ENCODE results near the gene SHISA7. TPM values are rescaled to one million over a fixed set of nuclear protein-coding genes. Genes with fewer than 3 reads are reported as not detected.
A peak's percentile ranks its signal among the peaks of the same experiment; 100 is the strongest.

The SHISA7 gene
- polyA plus RNA-seq, 1 of the 3 experiments (the other 2 are of a cell fraction), result 0.02 TPM

DNA sequence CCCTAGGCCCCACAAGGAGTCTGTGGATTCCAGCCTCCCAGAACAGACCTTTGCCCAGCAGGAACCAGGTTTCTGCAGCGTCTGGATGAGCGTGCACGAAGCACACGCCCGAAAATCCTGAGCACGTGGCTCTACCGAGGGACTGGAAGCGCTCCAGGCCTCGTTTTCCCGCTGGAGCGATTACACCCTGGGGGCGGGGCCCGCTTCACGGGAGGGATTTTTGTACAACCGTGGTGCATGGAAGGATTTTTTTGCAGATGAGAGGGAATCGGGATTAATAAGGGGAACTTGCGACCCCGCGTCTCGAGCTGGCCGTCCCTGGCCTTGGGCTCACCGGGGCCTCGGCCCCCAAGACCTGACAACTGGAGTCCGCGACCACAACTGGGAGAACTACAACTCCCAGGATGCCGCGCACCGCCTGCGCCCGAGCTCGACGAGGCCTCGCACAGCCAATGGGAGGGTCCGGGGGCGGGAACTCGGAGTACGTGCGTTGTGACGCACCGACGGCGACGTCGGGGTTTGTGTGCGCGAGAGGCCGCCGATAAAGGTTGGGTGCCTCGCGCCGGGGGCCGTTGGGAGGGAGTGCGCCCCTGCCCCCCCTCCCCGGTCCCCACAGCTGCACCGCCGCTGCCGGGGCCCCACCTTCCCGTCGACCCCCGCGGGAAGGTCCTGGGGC, 33.1 kb upstream of the SHISA7 start, which contains the start of gene ZNF628:
ZNF628 (plus strand) TSS at position 518 of the 676 bp plus-strand sequence. CDS start 3,294 bp downstream, outside the sequence.
- H3K27me3 ChIP-seq (ENCODE audit: insufficient read depth), result no peaks in the 10 kb centered on the region
- H2AFZ ChIP-seq (ENCODE audit: low read depth), result peak within 1 kb of the TSS; percentile 89
- peaks cover 0 to under 1% of the 10 kb centered on the region in 2 experiments for H3K36me3 ChIP-seq (replicated peaks in 1 of 2; ENCODE audit: control insufficient read depth in 1 of 2, insufficient read depth in 2 of 2, low read length in 1 of 2)
- no peaks in the 10 kb centered on the region for H3K9me3 ChIP-seq
- peaks cover 11 to 16% of the 10 kb centered on the region in 2 experiments; a peak in 2 of 4 replicates for H3K4me1 ChIP-seq (ENCODE audit: control insufficient read depth in 1 of 2, insufficient read depth in 2 of 2, low read depth in 1 of 2, low read length in 1 of 2)
- peaks cover 11% of the 10 kb centered on the region for H3F3A ChIP-seq (replicated peaks; ENCODE audit: insufficient read depth)
- DNase-seq, result peak; percentile 96
- no peaks in the 10 kb centered on the region for H4K20me1 ChIP-seq (ENCODE audit: insufficient read depth)
- 9% methylated on average over 10 of the region's 61 CpGs for WGBS (ENCODE audit: low lambda C conversion rate)
- CTCF ChIA-PET, result interaction anchor here (0.6 to 7.8 kb wide), 13 partner anchors 9 to 335 kb away, joined by 3 to 46 read pairs (median 4); partner anchors contain the start of genes NAT14 and ZNF524
- H3K4me3 ChIP-seq (ENCODE audit: low read depth in 2 of 2, low read length in 1 of 2), result peak within 1 kb of the TSS; percentile 56 to 79
- peak within 1 kb of the TSS; percentile 91 for H3K4me2 ChIP-seq
- H3K9ac ChIP-seq, result peak within 1 kb of the TSS; percentile 59
- peak within 1 kb of the TSS; percentile 64 to 91 for H3K27ac ChIP-seq (ENCODE audit: low read depth in 2 of 2, low read length in 1 of 2)
- H3K79me2 ChIP-seq (ENCODE audit: insufficient read depth), result peaks cover 31% of the 10 kb centered on the region
- H3K9me2 ChIP-seq, result no peaks in the 10 kb centered on the region
- POLR2A ChIA-PET, result interaction anchor here (0.6 to 2.0 kb wide), 13 partner anchors 9 to 248 kb away, joined by 3 to 15 read pairs (median 4); partner anchors contain the start of genes FIZ1, ISOC2, NAT14 and TMEM238
- no peak; a peak in 1 of 4 replicates for TF ChIP-seq EP300 (IDR thresholded peaks at IDR 0.05; ENCODE audit: borderline replicate concordance in 1 of 2, low read depth in 1 of 2, low read length in 1 of 2)
- TF ChIP-seq GABPA (IDR thresholded peaks at IDR 0.05; ENCODE audit: low read depth), result peak; percentile 43; the same call in 1 of the 2 replicates
- peak; percentile 51; the same call in 1 of the 2 replicates for TF ChIP-seq NRF1 (IDR thresholded peaks at IDR 0.05; ENCODE audit: low read depth, low read length)
- TF ChIP-seq, protein P1, sequence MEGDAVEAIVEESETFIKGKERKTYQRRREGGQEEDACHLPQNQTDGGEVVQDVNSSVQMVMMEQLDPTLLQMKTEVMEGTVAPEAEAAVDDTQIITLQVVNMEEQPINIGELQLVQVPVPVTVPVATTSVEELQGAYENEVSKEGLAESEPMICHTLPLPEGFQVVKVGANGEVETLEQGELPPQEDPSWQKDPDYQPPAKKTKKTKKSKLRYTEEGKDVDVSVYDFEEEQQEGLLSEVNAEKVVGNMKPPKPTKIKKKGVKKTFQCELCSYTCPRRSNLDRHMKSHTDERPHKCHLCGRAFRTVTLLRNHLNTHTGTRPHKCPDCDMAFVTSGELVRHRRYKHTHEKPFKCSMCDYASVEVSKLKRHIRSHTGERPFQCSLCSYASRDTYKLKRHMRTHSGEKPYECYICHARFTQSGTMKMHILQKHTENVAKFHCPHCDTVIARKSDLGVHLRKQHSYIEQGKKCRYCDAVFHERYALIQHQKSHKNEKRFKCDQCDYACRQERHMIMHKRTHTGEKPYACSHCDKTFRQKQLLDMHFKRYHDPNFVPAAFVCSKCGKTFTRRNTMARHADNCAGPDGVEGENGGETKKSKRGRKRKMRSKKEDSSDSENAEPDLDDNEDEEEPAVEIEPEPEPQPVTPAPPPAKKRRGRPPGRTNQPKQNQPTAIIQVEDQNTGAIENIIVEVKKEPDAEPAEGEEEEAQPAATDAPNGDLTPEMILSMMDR (IDR thresholded peaks at IDR 0.05), result no peak
- TF ChIP-seq TAF1 (IDR thresholded peaks at IDR 0.05; ENCODE audit: borderline replicate concordance, low read depth, low read length), result no peak; the same call in 1 of the 2 replicates
- TF ChIP-seq TEAD4 (IDR thresholded peaks at IDR 0.05; ENCODE audit: borderline replicate concordance, insufficient read depth), result no peak
- peak; percentile 53 for TF ChIP-seq ELF1 (IDR thresholded peaks at IDR 0.05)
- TF ChIP-seq FOXJ3 (CRISPR knock-in tag; IDR thresholded peaks at IDR 0.05), result no peak
- 0 out of 2 replicates have a peak, but pooled peaks have one; percentile 43 for TF ChIP-seq POLR2AphosphoS5 (IDR thresholded peaks at IDR 0.05; ENCODE audit: low read depth, low read length)
- TF ChIP-seq EZH2phosphoT487 (IDR thresholded peaks at IDR 0.05; ENCODE audit: borderline replicate concordance, low read depth), result no peak
- TF ChIP-seq, protein P2, sequence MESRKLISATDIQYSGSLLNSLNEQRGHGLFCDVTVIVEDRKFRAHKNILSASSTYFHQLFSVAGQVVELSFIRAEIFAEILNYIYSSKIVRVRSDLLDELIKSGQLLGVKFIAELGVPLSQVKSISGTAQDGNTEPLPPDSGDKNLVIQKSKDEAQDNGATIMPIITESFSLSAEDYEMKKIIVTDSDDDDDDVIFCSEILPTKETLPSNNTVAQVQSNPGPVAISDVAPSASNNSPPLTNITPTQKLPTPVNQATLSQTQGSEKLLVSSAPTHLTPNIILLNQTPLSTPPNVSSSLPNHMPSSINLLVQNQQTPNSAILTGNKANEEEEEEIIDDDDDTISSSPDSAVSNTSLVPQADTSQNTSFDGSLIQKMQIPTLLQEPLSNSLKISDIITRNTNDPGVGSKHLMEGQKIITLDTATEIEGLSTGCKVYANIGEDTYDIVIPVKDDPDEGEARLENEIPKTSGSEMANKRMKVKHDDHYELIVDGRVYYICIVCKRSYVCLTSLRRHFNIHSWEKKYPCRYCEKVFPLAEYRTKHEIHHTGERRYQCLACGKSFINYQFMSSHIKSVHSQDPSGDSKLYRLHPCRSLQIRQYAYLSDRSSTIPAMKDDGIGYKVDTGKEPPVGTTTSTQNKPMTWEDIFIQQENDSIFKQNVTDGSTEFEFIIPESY (IDR thresholded peaks at IDR 0.05; ENCODE audit: borderline replicate concordance, low read depth), result 0 out of 2 replicates have a peak, but pooled peaks have one; percentile 16
- TF ChIP-seq TCF12 (IDR thresholded peaks at IDR 0.05), result no peak
- peak; percentile 28; the same call in 1 of the 2 replicates for TF ChIP-seq IRF3 (IDR thresholded peaks at IDR 0.05; ENCODE audit: low read depth, low read length)
- TF ChIP-seq NFIC (IDR thresholded peaks at IDR 0.05; ENCODE audit: borderline replicate concordance), result no peak
- TF ChIP-seq RCOR1 (IDR thresholded peaks at IDR 0.05; ENCODE audit: low read length), result 0 out of 2 replicates have a peak, but pooled peaks have one; percentile 7
- TF ChIP-seq, protein P3, sequence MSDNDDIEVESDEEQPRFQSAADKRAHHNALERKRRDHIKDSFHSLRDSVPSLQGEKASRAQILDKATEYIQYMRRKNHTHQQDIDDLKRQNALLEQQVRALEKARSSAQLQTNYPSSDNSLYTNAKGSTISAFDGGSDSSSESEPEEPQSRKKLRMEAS (IDR thresholded peaks at IDR 0.05; ENCODE audit: low read depth), result peak; percentile 99
- TF ChIP-seq, protein P4, sequence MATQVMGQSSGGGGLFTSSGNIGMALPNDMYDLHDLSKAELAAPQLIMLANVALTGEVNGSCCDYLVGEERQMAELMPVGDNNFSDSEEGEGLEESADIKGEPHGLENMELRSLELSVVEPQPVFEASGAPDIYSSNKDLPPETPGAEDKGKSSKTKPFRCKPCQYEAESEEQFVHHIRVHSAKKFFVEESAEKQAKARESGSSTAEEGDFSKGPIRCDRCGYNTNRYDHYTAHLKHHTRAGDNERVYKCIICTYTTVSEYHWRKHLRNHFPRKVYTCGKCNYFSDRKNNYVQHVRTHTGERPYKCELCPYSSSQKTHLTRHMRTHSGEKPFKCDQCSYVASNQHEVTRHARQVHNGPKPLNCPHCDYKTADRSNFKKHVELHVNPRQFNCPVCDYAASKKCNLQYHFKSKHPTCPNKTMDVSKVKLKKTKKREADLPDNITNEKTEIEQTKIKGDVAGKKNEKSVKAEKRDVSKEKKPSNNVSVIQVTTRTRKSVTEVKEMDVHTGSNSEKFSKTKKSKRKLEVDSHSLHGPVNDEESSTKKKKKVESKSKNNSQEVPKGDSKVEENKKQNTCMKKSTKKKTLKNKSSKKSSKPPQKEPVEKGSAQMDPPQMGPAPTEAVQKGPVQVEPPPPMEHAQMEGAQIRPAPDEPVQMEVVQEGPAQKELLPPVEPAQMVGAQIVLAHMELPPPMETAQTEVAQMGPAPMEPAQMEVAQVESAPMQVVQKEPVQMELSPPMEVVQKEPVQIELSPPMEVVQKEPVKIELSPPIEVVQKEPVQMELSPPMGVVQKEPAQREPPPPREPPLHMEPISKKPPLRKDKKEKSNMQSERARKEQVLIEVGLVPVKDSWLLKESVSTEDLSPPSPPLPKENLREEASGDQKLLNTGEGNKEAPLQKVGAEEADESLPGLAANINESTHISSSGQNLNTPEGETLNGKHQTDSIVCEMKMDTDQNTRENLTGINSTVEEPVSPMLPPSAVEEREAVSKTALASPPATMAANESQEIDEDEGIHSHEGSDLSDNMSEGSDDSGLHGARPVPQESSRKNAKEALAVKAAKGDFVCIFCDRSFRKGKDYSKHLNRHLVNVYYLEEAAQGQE (IDR thresholded peaks at IDR 0.05; ENCODE audit: low read depth, low read length), result no peak
- TF ChIP-seq, protein P5, sequence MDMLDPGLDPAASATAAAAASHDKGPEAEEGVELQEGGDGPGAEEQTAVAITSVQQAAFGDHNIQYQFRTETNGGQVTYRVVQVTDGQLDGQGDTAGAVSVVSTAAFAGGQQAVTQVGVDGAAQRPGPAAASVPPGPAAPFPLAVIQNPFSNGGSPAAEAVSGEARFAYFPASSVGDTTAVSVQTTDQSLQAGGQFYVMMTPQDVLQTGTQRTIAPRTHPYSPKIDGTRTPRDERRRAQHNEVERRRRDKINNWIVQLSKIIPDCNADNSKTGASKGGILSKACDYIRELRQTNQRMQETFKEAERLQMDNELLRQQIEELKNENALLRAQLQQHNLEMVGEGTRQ (IDR thresholded peaks at IDR 0.05; ENCODE audit: borderline replicate concordance, low read depth, low read length), result no peak
- no peak for TF ChIP-seq RAD21 (IDR thresholded peaks at IDR 0.05; ENCODE audit: low read length)
- peak; percentile 89 for TF ChIP-seq CHD2 (IDR thresholded peaks at IDR 0.05; ENCODE audit: low read length, partially characterized antibody)
- TF ChIP-seq YY1 (IDR thresholded peaks at IDR 0.05; ENCODE audit: low read depth), result no peak
- TF ChIP-seq FOXM1 (IDR thresholded peaks at IDR 0.05; ENCODE audit: low read depth), result no peak
